Measurements from ENCODE around the gene UBE2D3. TPM values are rescaled to one million over a fixed set of nuclear protein-coding genes. Genes with fewer than 3 reads are reported as not detected.
"Not testable (repeated sequence)": the region's sequence is repeated elsewhere in the genome, so short reads cannot be mapped to it uniquely, and the experiment has no call there.

Gene UBE2D3
- total RNA-seq, 1 donor from 2014 or later: 283 TPM

GRCh38 chr4:102867278-102868152, 40.2 kb upstream of the UBE2D3 start:
- no peak for TF ChIP-seq CTCF (conservative IDR thresholded peaks at IDR 0.05; ENCODE audit: low read depth, low read length)
- no peak for DNase-seq (ENCODE audit: low read depth)
- peak overlapping the region; percentile 81 for H3K4me3 ChIP-seq (ENCODE audit: low read depth, low read length)

- DNase-seq (ENCODE audit: low read depth); H3K4me3 ChIP-seq (ENCODE audit: low read depth, low read length): not testable (repeated sequence)
These were observed 38.0 kb upstream of the UBE2D3 start for GRCh38 chr4:102865327-102865726.

GRCh38 chr4:102862747-102863146, 35.4 kb upstream of the UBE2D3 start:
- DNase-seq (ENCODE audit: low read depth): no peak
- no peak for TF ChIP-seq CTCF (conservative IDR thresholded peaks at IDR 0.05; ENCODE audit: low read depth, low read length)
- H3K4me3 ChIP-seq (ENCODE audit: low read depth, low read length): no peak overlapping the region

GRCh38 chr4:102862016-102862415, 34.7 kb upstream of the UBE2D3 start:
- H3K4me3 ChIP-seq (ENCODE audit: low read depth, low read length): no peak overlapping the region
- DNase-seq (ENCODE audit: low read depth): no peak
- TF ChIP-seq CTCF (conservative IDR thresholded peaks at IDR 0.05; ENCODE audit: low read depth, low read length): no peak

GRCh38 chr4:102860611-102861324, 33.4 kb upstream of the UBE2D3 start:
- H3K4me3 ChIP-seq (ENCODE audit: low read depth, low read length): no peak overlapping the region
- TF ChIP-seq CTCF (conservative IDR thresholded peaks at IDR 0.05; ENCODE audit: low read depth, low read length): no peak
- no peak for DNase-seq (ENCODE audit: low read depth)

- H3K4me3 ChIP-seq (ENCODE audit: low read depth, low read length): no peak overlapping the region
- TF ChIP-seq CTCF (conservative IDR thresholded peaks at IDR 0.05; ENCODE audit: low read depth, low read length): no peak
- no peak for DNase-seq (ENCODE audit: low read depth)
These were observed 31.6 kb upstream of the UBE2D3 start for GRCh38 chr4:102858828-102859464.

GRCh38 chr4:102850370-102850769, 23.0 kb upstream of the UBE2D3 start:
- no peak for DNase-seq (ENCODE audit: low read depth)
- no peak for TF ChIP-seq CTCF (conservative IDR thresholded peaks at IDR 0.05; ENCODE audit: low read depth, low read length)

More at GRCh38 chr4:102850370-102850769, 23.0 kb upstream of the UBE2D3 start:
- H3K4me3 ChIP-seq (ENCODE audit: low read depth, low read length): no peak overlapping the region

Measured in epithelial cell of proximal tubule (primary cell).